HFF-Myc (cell line): ENCODE measurements around the gene ANKRD37.

Experiments used
- DNase-seq: peaks from one replicate; pipeline ENCODE4 v3.0.0-alpha.2; 2011; ENCODE audit warnings: low read depth; ENCODE audit errors: extremely low read depth
- H3K4me3 ChIP-seq: replicated peaks from 2 replicates; pipeline ENCODE4 v1.5.1; 2011; ENCODE audit warnings: low read depth, mild to moderate bottlenecking, control low read depth, low read length
- TF ChIP-seq, protein P1 (sequence below): IDR thresholded peaks from 2 replicates; pipeline ENCODE4 v1.5.1; 2012; ENCODE audit warnings: mild to moderate bottlenecking, low read depth, low read length, control low read depth; ENCODE audit errors: missing control alignments

Gene ANKRD37

DNA sequence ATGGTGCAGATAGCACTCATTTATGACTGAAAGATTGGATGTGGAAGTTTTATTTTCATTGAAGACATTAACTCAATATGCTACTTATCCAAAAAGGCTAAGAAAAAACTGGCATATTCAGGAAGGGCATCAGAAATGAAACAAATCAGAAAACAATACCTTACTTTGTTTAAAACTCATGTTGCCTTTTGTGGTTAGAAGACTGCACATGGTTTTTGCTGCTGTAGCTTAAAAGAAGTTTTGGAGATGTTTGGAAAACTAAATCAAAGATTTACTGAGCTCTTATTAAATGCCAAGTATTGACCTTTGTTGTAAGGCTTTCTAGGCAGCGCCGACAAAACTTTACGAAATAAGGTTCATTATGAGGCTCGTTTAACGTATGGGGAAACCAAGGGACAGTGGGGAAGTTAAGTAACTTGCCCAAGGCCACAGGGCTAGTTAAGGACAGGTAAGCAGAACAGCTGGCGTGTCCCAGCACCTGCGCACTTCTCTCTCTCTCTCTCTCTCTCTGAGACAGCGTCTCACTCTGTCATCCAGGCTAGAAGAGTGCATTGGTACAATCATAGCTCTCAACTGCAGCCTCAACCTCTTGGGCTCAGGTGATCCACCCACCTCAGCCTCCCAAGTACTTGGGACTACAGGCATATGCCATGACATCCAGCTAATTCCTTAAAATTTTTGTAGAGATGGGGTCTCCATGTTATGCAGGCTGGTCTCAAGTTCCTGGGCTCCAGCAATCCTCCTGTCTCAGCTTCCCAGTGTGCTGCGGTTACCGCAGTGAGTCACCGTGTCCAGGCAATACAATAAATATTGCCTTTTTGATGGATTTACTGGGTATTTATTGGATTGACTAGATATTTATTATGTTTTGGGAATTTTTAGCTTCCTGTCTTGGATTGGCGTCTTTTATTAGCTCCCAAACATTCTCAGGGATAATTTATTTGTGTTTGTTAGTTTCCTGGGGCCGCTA lies 17.0 kb upstream of the ANKRD37 start:
- H3K4me3 ChIP-seq, result no peak overlapping the region
- TF ChIP-seq, protein P1, sequence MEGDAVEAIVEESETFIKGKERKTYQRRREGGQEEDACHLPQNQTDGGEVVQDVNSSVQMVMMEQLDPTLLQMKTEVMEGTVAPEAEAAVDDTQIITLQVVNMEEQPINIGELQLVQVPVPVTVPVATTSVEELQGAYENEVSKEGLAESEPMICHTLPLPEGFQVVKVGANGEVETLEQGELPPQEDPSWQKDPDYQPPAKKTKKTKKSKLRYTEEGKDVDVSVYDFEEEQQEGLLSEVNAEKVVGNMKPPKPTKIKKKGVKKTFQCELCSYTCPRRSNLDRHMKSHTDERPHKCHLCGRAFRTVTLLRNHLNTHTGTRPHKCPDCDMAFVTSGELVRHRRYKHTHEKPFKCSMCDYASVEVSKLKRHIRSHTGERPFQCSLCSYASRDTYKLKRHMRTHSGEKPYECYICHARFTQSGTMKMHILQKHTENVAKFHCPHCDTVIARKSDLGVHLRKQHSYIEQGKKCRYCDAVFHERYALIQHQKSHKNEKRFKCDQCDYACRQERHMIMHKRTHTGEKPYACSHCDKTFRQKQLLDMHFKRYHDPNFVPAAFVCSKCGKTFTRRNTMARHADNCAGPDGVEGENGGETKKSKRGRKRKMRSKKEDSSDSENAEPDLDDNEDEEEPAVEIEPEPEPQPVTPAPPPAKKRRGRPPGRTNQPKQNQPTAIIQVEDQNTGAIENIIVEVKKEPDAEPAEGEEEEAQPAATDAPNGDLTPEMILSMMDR, result no peak
- DNase-seq, result no peak

DNA sequence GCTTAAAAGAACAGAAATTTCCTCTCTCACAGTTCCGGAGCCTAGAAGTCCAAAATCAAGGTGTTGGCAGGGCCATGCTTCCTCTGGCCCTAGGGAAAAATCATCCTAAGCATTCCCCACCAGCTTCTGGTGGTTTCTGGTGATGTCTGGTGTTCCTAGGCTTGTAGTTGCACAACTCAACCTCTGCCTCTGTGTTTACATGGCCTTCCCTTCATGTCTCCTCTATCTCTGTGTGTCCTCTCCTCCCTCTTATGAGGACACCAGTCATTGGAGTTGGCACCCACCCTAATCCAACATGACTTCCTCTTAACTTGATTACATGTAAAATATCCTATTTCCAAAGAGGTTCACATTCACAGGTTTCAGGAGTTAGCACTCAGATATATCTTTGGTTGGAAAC lies 16.3 kb upstream of the ANKRD37 start:
- no peak overlapping the region for H3K4me3 ChIP-seq
- TF ChIP-seq, protein P1, result no peak
- no peak for DNase-seq

DNA sequence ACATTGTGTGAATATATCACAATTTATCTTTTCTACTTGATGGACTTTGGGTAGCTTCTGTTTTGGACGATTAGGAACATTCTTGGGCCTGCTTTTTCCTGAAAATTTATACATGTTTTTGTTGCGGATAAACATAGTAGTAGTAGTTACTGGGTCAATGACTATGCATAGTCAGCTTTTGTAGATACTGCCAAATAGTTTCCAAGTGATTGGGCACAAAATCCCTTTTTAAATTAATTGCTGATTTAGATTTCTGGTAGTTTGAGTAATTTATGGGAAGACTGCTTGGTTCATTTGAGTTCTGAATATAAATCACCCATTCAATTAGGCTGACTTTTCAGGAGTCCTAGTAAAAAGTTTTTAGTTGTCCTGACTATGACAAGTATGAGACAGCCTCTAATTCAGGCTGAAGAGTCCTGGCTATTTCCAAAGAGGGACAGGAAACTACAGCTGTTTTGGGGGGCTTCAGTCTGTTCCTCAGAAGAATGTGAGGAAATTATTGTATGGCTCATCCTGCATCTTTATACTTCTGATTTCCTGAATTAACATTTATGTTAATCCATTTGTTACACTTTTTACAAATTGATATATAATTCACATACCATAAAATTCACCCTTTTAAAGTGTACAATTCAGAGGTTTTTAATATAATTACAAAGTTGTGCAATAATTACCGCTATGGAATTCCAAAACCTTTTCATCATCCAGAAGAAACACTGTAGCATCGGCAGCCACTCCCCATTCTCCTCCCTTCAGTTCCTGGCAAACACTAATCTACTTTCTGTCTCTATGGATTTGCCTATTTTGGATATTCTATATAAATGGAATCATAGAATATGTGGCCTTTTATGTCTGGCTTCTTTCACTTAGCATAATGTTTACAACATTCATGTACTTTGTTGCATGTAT lies 15.1 kb upstream of the ANKRD37 start:
- TF ChIP-seq, protein P1, result no peak
- DNase-seq, result no peak
- H3K4me3 ChIP-seq, result no peak overlapping the region

DNA sequence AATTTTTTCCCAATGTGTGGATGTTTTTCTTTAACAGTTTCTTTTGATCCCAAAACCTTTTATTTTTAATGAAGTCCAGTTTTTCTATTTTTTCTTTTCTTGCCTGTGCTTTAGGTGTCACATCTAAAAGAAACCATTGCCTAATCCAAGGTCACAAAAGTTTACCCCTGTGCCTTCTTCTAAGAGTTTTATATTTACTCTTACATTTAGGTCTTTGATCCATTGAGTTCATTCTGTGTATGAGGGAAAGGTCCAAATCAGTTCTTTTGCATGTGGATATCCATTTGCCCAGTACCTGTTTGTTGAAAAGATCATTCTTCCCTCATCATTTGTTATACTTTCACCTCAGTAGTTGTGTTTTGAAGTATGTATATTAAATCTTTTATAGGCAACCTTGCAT lies 13.9 kb upstream of the ANKRD37 start:
- TF ChIP-seq, protein P1, result no peak
- DNase-seq, result no peak
- H3K4me3 ChIP-seq, result no peak overlapping the region

DNA sequence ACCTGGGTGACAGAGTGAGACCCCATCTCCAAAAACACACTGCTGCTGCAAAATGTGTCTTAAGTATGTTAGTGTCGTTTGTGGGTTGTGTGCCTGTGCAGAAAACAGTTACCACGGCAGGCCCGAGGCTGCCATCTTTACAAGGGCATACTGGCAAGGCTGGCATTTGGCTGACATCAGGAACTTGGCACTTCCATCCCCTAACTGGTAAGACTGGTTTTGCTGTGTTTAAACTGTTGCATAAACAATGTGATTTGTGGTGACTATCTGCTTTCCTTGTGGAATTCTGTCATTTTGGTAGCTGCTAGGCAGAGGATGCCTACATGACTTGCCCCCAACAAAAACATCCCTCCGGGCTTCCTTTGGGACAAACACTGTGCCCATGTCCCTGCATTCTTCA lies 13.2 kb upstream of the ANKRD37 start:
- H3K4me3 ChIP-seq, result no peak overlapping the region
- DNase-seq, result no peak
- TF ChIP-seq, protein P1, result no peak

DNA sequence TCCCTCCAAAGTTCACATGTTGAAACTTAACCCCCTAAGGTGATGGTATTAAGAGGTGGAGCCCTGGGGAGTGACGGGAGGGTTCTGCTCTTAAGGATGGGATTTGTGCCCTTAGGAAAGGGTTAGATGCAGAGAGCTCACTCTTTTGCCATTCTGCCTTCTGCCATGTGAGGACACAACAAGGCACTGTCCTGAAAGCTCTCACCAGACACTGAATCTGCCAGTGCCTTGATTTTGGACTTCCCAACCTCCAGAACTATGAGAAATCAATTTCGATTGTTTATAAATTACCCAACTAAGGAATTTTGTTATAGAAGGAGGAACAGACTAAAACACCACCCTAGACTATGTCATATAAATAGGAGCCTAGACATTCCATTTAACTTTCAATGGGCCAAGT lies 12.6 kb upstream of the ANKRD37 start:
- no peak overlapping the region for H3K4me3 ChIP-seq
- DNase-seq, result no peak
- TF ChIP-seq, protein P1, result no peak
